D341Med (cell line): ENCODE measurements around the gene MTX3.

Experiments used
- DNase-seq: peaks from one replicate; pipeline ENCODE4 v3.0.0; 2012; ENCODE audit warnings: low spot score

The MTX3 gene

DNA sequence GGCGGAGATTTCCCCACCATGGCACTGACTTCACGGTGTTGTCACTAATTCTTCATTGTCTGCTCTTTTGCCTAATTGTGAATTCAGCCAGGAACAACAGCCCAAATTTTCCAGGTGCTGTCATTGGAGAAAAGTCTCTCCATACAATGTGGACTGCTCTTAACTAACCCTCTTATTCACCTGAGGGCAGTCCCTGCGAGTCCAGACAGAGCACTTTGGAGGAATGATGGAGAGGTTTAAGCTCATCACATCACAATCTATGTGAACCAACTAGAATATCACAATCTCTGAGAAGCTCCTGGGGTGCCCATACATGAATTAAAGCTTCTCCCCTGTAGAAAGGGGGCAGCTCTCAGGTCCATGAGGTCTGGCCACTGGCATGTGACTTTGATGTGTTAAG is 56.4 kb downstream of the MTX3 start:
- no peak for DNase-seq

DNA sequence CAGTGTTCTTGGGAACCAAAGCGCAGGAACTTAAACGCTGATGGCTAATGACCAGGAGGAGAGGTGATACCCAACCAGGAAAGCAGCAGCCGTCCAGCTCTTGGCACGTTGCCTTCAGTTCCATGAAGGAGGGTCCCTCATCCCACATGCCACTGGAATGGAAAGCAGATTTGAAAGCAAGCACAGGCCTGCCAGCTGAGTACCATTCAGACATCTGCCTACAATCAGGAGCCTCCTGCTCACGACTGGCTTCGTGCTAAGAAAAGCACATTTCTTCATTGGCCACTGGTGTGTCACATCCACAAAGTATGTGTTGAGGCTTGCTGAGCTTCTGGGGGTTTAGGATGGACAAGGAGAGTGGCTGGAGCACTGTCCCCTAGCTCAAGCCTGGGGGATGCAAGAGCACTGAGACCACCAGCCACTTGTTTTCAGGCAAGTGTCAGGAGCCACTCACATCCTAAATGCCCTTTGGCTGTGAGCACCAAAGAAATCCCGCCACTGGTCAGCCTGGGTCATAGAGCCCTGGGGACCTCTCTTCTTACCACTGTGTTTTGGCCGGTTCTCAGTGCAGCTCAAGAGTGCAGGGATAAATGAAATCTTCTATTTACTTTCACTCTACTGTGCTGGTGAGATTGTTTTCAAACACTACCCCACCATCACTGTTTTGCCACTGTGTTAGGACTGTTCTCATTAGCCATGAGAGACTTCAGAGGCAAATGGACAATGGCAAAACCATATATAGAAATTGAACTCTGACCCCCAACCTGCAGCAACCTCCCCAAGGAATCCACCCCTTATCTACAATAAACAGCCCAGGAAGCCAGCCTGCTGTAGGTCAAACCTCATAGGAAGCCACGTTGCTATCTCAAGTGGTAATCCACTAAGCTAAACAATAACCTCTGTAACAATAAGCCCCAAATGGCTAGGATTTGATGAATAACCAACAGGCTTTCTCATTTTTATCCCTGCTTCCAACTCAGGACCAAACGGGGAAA is 58.3 kb downstream of the MTX3 start:
- no peak for DNase-seq

DNA sequence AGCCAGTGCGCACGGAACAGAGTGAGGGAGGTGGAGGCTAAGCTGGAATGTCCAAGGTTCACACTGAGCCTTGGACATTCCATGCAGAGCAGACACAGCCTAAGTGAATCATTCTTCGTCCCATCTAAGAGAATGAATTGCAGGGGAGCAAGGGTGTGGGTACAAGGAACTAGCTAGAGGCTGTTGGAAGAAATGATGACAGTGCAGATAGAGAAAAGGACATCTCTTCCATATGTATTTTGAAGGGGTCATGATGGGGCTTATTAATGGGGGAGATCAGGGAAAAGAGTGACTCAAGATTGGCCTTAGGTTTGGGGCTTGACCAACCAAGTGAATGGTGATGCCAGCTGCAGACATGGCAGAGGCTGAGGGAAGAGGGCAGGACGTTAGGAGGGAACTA is 59.2 kb downstream of the MTX3 start:
- no peak for DNase-seq

DNA sequence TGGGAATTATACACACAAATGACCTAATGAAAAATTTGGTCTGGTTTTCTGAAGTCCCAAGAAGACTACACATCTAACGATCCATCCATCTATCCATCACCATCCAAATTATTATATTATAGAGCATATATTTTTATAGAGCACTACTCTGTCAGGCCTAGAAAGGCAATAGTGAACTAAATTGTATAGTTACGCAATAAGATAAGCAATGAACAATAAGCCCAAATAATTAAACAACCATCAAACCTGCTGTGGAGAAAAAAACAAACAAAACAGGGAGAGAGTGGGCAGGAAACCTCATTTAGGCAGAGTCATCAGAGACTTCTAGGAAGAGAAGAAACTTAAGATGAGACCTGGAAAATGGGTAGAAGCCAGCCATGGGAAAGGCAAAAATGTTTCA is 59.7 kb downstream of the MTX3 start:
- no peak for DNase-seq

DNA sequence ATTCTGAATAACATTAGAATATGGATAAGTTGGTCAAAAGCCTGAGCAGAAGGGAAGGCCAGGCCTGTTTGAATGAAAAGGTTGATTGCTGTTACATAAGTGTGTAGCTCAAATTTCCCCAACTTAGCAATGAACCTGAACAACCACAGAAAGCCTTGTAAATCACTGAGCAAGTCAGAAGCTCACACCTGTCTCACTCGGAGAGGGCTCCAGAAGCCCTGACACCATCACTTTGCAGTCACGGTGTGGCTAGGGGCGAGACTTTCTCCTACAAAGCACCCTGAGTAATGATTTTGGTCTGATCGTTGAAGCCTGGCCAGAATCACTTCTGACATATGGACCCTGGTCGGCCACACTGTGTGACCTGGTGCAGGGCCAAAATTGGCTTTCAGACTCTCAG is 62.0 kb downstream of the MTX3 start:
- DNase-seq: no peak
